A549 treated with AZD2906 at 1 μM for 4 hours (cell line): ENCODE measurements around the gene CCDC175. TPM values are rescaled to one million over a fixed set of nuclear protein-coding genes. Genes with fewer than 3 reads are reported as not detected.

Experiments used
- total RNA-seq: library from RNA; stranded (reverse); fragments of 200-300 nt; extraction: Qiagen RNA extraction; gene quantifications from 5 replicates; pipeline ENCODE4 v1.2.3, GENCODE V29; 2022

The CCDC175 gene
- not detected in 5 replicates for total RNA-seq

GRCh38 chr14:59576332-59577294, at the start of gene CCDC175:
TSS of gene CCDC175 (minus strand) at chr14:59576812. CDS start at chr14:59576775, 37 bp downstream.

GRCh38 chr14:59483819-59484638, 92.6 kb downstream of the CCDC175 start, which contains the start of the genes JKAMP and L3HYPDH:
TSS of gene JKAMP (plus strand) at chr14:59484517. CDS start at chr14:59484590, 73 bp downstream.
TSS of gene L3HYPDH (minus strand) at chr14:59484408. CDS start at chr14:59484316, 92 bp downstream.

GRCh38 chr14:59465316-59466135, 111.1 kb downstream of the CCDC175 start, which contains the start of gene GPR135:
TSS of gene GPR135 (minus strand) at chr14:59465380. CDS start at chr14:59465226, 154 bp downstream.

Other genes starting within 250 kb of the CCDC175 start
- 0.64 to 0.85 TPM (median 0.74 TPM) in 5 replicates for gene GPR135, start 111.4 kb downstream of the CCDC175 start, total RNA-seq
- 32.3 to 38.9 TPM (median 37.2 TPM) in 5 replicates for gene L3HYPDH, start 92.4 kb downstream of the CCDC175 start, total RNA-seq
- gene JKAMP, start 92.3 kb downstream of the CCDC175 start, total RNA-seq = 60.3 to 81.5 TPM (median 62.2 TPM) in 5 replicates